GM10266 (cell line): ENCODE data around the gene COL6A1.
A peak's percentile ranks its signal among the peaks of the same experiment; 100 is the strongest.

Experiments used
- DNase-seq: peaks from one replicate; pipeline ENCODE4 v3.0.0; 2012; ENCODE audit errors: extremely low spot score
- CTCF ChIP-seq: IDR thresholded peaks from 2 replicates; pipeline ENCODE4 v1.5.1; 2012; ENCODE audit warnings: mild to moderate bottlenecking, low read depth; ENCODE audit not compliant: control insufficient read depth, insufficient read depth; ENCODE audit errors: missing control alignments

COL6A1 gene

GRCh38 chr21:45962531-45963231 lies 18.9 kb upstream of the COL6A1 start:
- TF ChIP-seq CTCF: no peak
- DNase-seq: no peak

- TF ChIP-seq CTCF: no peak
These were observed 18.4 kb upstream of the COL6A1 start for GRCh38 chr21:45963232-45963570.

GRCh38 chr21:45964649-45965048 lies 16.9 kb upstream of the COL6A1 start:
- DNase-seq: no peak

More at GRCh38 chr21:45963232-45963570, 18.4 kb upstream of the COL6A1 start:
- no peak for DNase-seq

GRCh38 chr21:45965084-45965809 lies 16.3 kb upstream of the COL6A1 start:
- TF ChIP-seq CTCF: no peak
- no peak for DNase-seq

More at GRCh38 chr21:45964649-45965048, 16.9 kb upstream of the COL6A1 start:
- TF ChIP-seq CTCF: no peak

- no peak for DNase-seq
- no peak for TF ChIP-seq CTCF
These were observed 14.7 kb upstream of the COL6A1 start for GRCh38 chr21:45966791-45967394.

- no peak for DNase-seq
- TF ChIP-seq CTCF: peak; percentile 2
These were observed 11.5 kb upstream of the COL6A1 start for GRCh38 chr21:45969921-45970673.
